Neural progenitor cell (in vitro differentiated cells): ENCODE measurements around the gene CMC1.

Experiments
- EZH2 ChIP-seq: fragments of 200-600 bp; sonication (generic); IDR thresholded peaks from 2 replicates; pipeline ENCODE4 v1.6.1; 2017; ENCODE audit warnings: antibody characterized with exemption, mild to moderate bottlenecking, moderate library complexity
- EZH2phosphoT487 ChIP-seq: fragments of 200-600 bp; sonication (generic); IDR thresholded peaks from 2 replicates; pipeline ENCODE4 v1.6.1; 2017; ENCODE audit warnings: antibody characterized with exemption
- TF ChIP-seq, protein P1 (sequence below): fragments of 200-600 bp; sonication (generic); IDR thresholded peaks from 2 replicates; pipeline ENCODE4 v1.5.1; 2017; ENCODE audit warnings: antibody characterized with exemption, mild to moderate bottlenecking

DNA sequence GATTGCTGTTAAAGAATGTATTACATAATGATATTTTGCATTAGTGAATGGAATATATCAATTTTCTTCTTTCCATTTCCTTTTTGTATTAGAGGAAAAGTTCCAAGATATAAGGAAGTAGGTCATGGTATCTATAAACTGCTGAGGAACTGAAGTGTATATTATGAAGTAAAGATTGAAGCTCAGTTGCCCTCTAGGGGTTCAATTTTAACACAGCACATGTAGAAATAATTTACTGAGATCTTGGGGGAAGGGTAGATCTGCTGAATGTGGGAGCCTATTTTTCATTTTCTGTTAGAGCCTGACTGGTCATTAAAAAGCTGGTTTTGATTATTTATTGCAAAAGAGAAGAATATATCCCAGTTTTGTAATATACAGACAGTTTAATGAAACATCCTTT, 45.2 kb downstream of the CMC1 start:
- TF ChIP-seq, protein P1, sequence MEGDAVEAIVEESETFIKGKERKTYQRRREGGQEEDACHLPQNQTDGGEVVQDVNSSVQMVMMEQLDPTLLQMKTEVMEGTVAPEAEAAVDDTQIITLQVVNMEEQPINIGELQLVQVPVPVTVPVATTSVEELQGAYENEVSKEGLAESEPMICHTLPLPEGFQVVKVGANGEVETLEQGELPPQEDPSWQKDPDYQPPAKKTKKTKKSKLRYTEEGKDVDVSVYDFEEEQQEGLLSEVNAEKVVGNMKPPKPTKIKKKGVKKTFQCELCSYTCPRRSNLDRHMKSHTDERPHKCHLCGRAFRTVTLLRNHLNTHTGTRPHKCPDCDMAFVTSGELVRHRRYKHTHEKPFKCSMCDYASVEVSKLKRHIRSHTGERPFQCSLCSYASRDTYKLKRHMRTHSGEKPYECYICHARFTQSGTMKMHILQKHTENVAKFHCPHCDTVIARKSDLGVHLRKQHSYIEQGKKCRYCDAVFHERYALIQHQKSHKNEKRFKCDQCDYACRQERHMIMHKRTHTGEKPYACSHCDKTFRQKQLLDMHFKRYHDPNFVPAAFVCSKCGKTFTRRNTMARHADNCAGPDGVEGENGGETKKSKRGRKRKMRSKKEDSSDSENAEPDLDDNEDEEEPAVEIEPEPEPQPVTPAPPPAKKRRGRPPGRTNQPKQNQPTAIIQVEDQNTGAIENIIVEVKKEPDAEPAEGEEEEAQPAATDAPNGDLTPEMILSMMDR = peak; percentile 54
- TF ChIP-seq EZH2 = no peak
- TF ChIP-seq EZH2phosphoT487 = no peak
